Uterus (tissue), 4 donors: ENCODE measurements around the gene TNIP1. TPM values are rescaled to one million over a fixed set of nuclear protein-coding genes. Genes with fewer than 3 reads are reported as not detected.

Experiments
- DNase-seq, 2 donors: peaks; one replicate each; pipeline ENCODE4 v3.0.0-alpha.2; 2019 to 2020
- H3K27ac ChIP-seq, 2 donors: fragments of 200-600 bp; sonication (generic); 1 replicate in 1 of 2; 2 replicates in 1 of 2; pipeline ENCODE4 v1.5.1; 2016 to 2018
- H3K27me3 ChIP-seq, 2 donors: fragments of 200-600 bp; sonication (generic); one replicate each; pipeline ENCODE4 v1.5.1; 2018 to 2019; ENCODE audit warnings: control low read depth in 1 of 2
- H3K36me3 ChIP-seq, 2 donors: fragments of 200-600 bp; sonication (generic); one replicate each; pipeline ENCODE4 v1.5.1; 2019; ENCODE audit warnings: control low read depth in 1 of 2
- H3K4me1 ChIP-seq, 2 donors: fragments of 200-600 bp; sonication (generic); one replicate each; pipeline ENCODE4 v1.5.1; 2018 to 2019; ENCODE audit warnings: control low read depth in 1 of 2
- H3K4me3 ChIP-seq, 2 donors: fragments of 200-600 bp; sonication (generic); 1 replicate in 1 of 2; 2 replicates in 1 of 2; pipeline ENCODE4 v1.5.1; 2018 to 2019; ENCODE audit warnings: mild to moderate bottlenecking in 1 of 2
- H3K9me3 ChIP-seq, 2 donors: fragments of 200-600 bp; sonication (generic); one replicate each; pipeline ENCODE4 v1.5.1; 2019; ENCODE audit warnings: control low read depth in 1 of 2
- POLR2A ChIP-seq, 2 donors: fragments of 450-650 bp; IDR thresholded peaks; one replicate each; pipeline ENCODE4 v1.6.1; 2016; ENCODE audit warnings: antibody characterized with exemption in 2 of 2, mild to moderate bottlenecking in 1 of 2, moderate library complexity in 1 of 2
- intact Hi-C: fragments of 100-400 bp; cut with DNase I; formaldehyde crosslinking; loops from one replicate; pipeline ENCODE4 v1.15.1; 2023; ENCODE audit warnings: low total_unique reads
- total RNA-seq, 4 donors: library from RNA; depleted of rRNA in 3 of 4; stranded (reverse); fragments of >200 nt in 3 of 4; gene quantifications; one replicate each; pipeline versions ENCODE4 v1.1.0 to v1.2.4, GENCODE V29; 2014 to 2023
- TF ChIP-seq, protein P1 (sequence below), 4 experiments: fragments of 200-600 bp in 2 of 4; fragments of 450-650 bp in 2 of 4; sonication (generic) in 2 of 4; IDR thresholded peaks; one replicate each; pipeline ENCODE4 v1.5.1; 2016 to 2019; ENCODE audit warnings: antibody characterized with exemption in 4 of 4, mild to moderate bottlenecking in 2 of 4, moderate library complexity in 1 of 4
- donor health status: DM: yes; HTN: yes; CAD: no.

TNIP1 gene
- total RNA-seq, 4 donors from 2014 or later = 35.6 to 70.8 (median 50.7) TPM

- intact Hi-C loops = no loop called here
- TF ChIP-seq, protein P1, sequence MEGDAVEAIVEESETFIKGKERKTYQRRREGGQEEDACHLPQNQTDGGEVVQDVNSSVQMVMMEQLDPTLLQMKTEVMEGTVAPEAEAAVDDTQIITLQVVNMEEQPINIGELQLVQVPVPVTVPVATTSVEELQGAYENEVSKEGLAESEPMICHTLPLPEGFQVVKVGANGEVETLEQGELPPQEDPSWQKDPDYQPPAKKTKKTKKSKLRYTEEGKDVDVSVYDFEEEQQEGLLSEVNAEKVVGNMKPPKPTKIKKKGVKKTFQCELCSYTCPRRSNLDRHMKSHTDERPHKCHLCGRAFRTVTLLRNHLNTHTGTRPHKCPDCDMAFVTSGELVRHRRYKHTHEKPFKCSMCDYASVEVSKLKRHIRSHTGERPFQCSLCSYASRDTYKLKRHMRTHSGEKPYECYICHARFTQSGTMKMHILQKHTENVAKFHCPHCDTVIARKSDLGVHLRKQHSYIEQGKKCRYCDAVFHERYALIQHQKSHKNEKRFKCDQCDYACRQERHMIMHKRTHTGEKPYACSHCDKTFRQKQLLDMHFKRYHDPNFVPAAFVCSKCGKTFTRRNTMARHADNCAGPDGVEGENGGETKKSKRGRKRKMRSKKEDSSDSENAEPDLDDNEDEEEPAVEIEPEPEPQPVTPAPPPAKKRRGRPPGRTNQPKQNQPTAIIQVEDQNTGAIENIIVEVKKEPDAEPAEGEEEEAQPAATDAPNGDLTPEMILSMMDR (IDR thresholded peaks at IDR 0.05) = no peak
- TF ChIP-seq POLR2A (IDR thresholded peaks at IDR 0.05) = no peak
- no peak overlapping the region for H3K4me3 ChIP-seq
- H3K9me3 ChIP-seq = no peaks in the 10 kb centered on the region
- no peaks in the 10 kb centered on the region for H3K4me1 ChIP-seq
- DNase-seq = no peak
- H3K27ac ChIP-seq = no peak overlapping the region
- no peaks in the 10 kb centered on the region for H3K36me3 ChIP-seq
- no peaks in the 10 kb centered on the region for H3K27me3 ChIP-seq
Measured at GRCh38 chr5:151110122-151110681, 29.4 kb upstream of the TNIP1 start.

GRCh38 chr5:151108566-151108965 is 27.7 kb upstream of the TNIP1 start:
- Histone ChIP-seq H3K4me3 (no peak overlapping the region), H3K36me3 (no peaks in the 10 kb centered on the region), H3K9me3 (no peaks in the 10 kb centered on the region), H3K27ac (peak overlapping the region; percentile 44 to 57), H3K4me1 (no peaks in the 10 kb centered on the region), H3K27me3 (no peaks in the 10 kb centered on the region)
- intact Hi-C loops = no loop called here
- DNase-seq = no peak
- TF ChIP-seq POLR2A (IDR thresholded peaks at IDR 0.05) = no peak
- TF ChIP-seq, protein P1 (IDR thresholded peaks at IDR 0.05) = no peak

DNA sequence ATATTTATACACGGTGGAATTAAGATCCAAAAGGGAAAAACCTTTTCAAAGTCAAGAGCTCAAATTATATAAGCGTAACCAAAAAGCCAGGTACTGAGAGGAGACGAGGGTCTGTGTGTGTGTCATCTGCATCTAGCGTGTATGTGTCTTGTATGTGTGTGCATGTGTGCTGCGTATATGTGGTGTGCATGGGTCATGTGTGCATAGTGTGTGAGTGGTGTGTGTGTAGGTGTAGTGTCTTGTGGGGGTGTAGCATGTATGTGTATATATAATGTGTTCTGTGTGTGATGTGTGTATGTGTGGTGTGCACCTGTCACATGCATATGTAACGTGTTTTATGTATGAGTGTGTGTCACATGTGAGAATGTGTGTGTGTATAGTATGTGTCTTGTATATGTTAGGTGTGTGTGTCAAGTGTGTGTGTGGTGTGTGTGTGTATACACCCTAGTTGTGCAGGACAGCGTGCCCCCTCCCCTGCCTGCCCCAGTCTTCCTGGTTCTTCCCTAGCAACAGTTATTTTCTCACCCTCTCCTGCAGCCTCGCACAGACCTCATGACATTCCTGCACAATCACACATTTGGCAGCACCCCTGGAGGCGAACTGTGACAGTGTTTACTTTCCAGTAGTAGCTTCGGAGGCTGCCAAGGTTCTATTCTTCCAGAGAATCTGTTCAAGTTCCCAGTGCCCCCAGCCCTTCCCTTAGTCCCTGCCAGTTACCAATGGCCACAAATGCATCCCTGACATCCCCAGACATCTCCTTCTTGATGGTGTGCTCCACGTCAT is 27.1 kb upstream of the TNIP1 start:
- peak overlapping the region; percentile 44 to 57 for H3K27ac ChIP-seq
- DNase-seq = no peak
- no peaks in the 10 kb centered on the region for H3K9me3 ChIP-seq
- TF ChIP-seq, protein P1 (IDR thresholded peaks at IDR 0.05) = no peak
- TF ChIP-seq POLR2A (IDR thresholded peaks at IDR 0.05) = no peak
- no peak overlapping the region for H3K4me3 ChIP-seq
- H3K4me1 ChIP-seq = no peaks in the 10 kb centered on the region
- intact Hi-C loops = no loop called here
- H3K36me3 ChIP-seq = no peaks in the 10 kb centered on the region
- H3K27me3 ChIP-seq = no peaks in the 10 kb centered on the region

DNA sequence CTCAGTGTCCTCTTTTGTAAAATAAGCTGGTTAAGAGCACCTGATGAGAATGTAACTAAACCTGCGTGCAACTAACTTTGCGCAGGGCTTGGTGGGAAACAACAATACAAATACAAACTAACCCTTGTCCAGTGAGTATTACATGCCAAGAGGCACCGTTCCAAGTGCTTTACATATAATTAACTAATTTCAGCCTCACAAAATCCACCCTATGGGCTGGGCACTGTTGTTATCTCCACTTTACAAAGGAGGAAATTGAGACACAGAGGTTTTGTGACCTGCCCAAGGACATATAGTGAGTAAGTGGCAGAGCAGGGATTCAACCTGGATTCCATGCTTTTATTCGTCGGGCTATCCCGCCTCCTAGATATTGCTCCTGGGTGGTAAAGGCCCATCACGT is 26.2 kb upstream of the TNIP1 start:
- Histone ChIP-seq H3K9me3 (no peaks in the 10 kb centered on the region), H3K36me3 (no peaks in the 10 kb centered on the region), H3K27me3 (no peaks in the 10 kb centered on the region), H3K4me1 (no peaks in the 10 kb centered on the region), H3K27ac (no peak overlapping the region), H3K4me3 (no peak overlapping the region)
- DNase-seq = no peak
- intact Hi-C loops = no loop called here
- no peak for TF ChIP-seq POLR2A (IDR thresholded peaks at IDR 0.05)
- TF ChIP-seq, protein P1 (IDR thresholded peaks at IDR 0.05) = no peak

- no peaks in the 10 kb centered on the region for H3K36me3 ChIP-seq
- no peak overlapping the region for H3K4me3 ChIP-seq
- intact Hi-C loops = no loop called here
- no peak for TF ChIP-seq POLR2A (IDR thresholded peaks at IDR 0.05)
- TF ChIP-seq, protein P1 (IDR thresholded peaks at IDR 0.05) = no peak
- H3K9me3 ChIP-seq = no peaks in the 10 kb centered on the region
- no peaks in the 10 kb centered on the region for H3K4me1 ChIP-seq
- DNase-seq = no peak
- H3K27me3 ChIP-seq = no peaks in the 10 kb centered on the region
- H3K27ac ChIP-seq = peak overlapping the region in 1 of 2 donors; percentile 78
Measured at GRCh38 chr5:151106509-151106908, 25.7 kb upstream of the TNIP1 start.
